H1 (cell line): ENCODE data around the gene ENDOV. TPM values are rescaled to one million over a fixed set of nuclear protein-coding genes. Genes with fewer than 3 reads are reported as not detected.

ENCODE experiments used
- ASH2L ChIP-seq: fragments of 200-600, 300-600 bp; sonication (generic); IDR thresholded peaks from one replicate; pipeline ENCODE4 v1.7.1; 2017; ENCODE audit warnings: low read length
- CTBP2 ChIP-seq: IDR thresholded peaks from 2 replicates; pipeline ENCODE4 v1.7.0; 2011; ENCODE audit warnings: borderline replicate concordance, mild to moderate bottlenecking, moderate library complexity, mixed read lengths, low read length; ENCODE audit not compliant: insufficient read depth, insufficient read length
- EP300 ChIP-seq, 2 experiments: IDR thresholded peaks; 1 replicate in 1 of 2; 2 replicates in 1 of 2; pipeline ENCODE4 v1.6.1; 2011 to 2012; ENCODE audit warnings: low read depth in 2 of 2, low read length in 2 of 2, mild to moderate bottlenecking in 2 of 2, borderline replicate concordance in 1 of 2, inconsistent platforms in 1 of 2, moderate library complexity in 1 of 2
- KDM4A ChIP-seq: IDR thresholded peaks from one replicate; pipeline ENCODE4 v1.7.1; 2012; ENCODE audit warnings: low read depth, mild to moderate bottlenecking, moderate library complexity, low read length, inconsistent platforms; ENCODE audit not compliant: severe bottlenecking
- RAD21 ChIP-seq, 2 experiments: IDR thresholded peaks in 1 of 2; conservative IDR thresholded peaks in 1 of 2; 2 replicates each; pipeline ENCODE4 v1.6.1; 2011; ENCODE audit warnings: low read depth in 2 of 2, low read length in 2 of 2, improper control_type of control experiment in 1 of 2, inconsistent platforms in 1 of 2, mild to moderate bottlenecking in 1 of 2, moderate library complexity in 1 of 2
- RBBP5 ChIP-seq: IDR thresholded peaks from 2 replicates; pipeline ENCODE4 v1.7.1; 2012; ENCODE audit warnings: low read depth, mild to moderate bottlenecking, inconsistent platforms, low read length, moderate library complexity, borderline replicate concordance
- polyA plus RNA-seq, 7 experiments: library from polyadenylated mRNA; depleted of rRNA in 3 of 7; stranded (reverse) in 5 of 7; unstranded in 2 of 7; fragments of >200 nt in 5 of 7; fragments of 200-250 nt in 2 of 7; gene quantifications; 1 replicate in 5 of 7; 2 replicates in 1 of 7; 4 replicates in 1 of 7; pipeline versions ENCODE4 v1.2.1 to v1.2.3, GENCODE V29; 2011 to 2013; ENCODE audit warnings: missing spikeins in 2 of 7, mixed read lengths in 2 of 7
- total RNA-seq: library from RNA; stranded (reverse); fragmentation: NEBNext Ultra II Directional; extraction: Animal tissue kit (Norgen Biotek cat#: 25700); gene quantifications from 2 replicates; pipeline ENCODE4 v1.2.1, GENCODE V29; 2021

ENDOV gene
- total and polyA plus RNA-seq, 2 of the 8 experiments (the other 6 are each of a cell fraction or from before 2014, with no cell fraction given): 10.6 to 13.3 TPM

GRCh38 chr17:80387071-80387470 is 27.9 kb upstream of the ENDOV start (continued):
- no peak for TF ChIP-seq KDM4A
- no peak for TF ChIP-seq CTBP2
- TF ChIP-seq RBBP5: no peak
- TF ChIP-seq RAD21 (IDR thresholded peaks at IDR 0.05 in 1 of 2, conservative IDR thresholded peaks at IDR 0.05 in 1 of 2; ENCODE audit: low read depth in 2 of 2, low read length in 2 of 2): no peak
- TF ChIP-seq ASH2L: no peak
- TF ChIP-seq EP300 (IDR thresholded peaks at IDR 0.05; ENCODE audit: borderline replicate concordance in 1 of 2, low read depth in 2 of 2, low read length in 2 of 2): no peak
